NCI-H2171 treated with DMSO at 0.1 percent for 48 hours (cell line): Measurements from ENCODE around the gene ITGB5.
"Not testable (repeated sequence)": the region's sequence is repeated elsewhere in the genome, so short reads cannot be mapped to it uniquely, and the experiment has no call there.

Experiments used
- DNase-seq: peaks from one replicate; lab custom pipeline; 2025; lab: John Stamatoyannopoulos, UW

Gene ITGB5

GRCh38 chr3:124834723-124835718, 52.1 kb downstream of the ITGB5 start:
- peak; percentile 100 for DNase-seq

- DNase-seq: no peak
Measured at GRCh38 chr3:124833710-124834332, 53.3 kb downstream of the ITGB5 start.

- DNase-seq: no peak
Measured at GRCh38 chr3:124832782-124833709, 54.1 kb downstream of the ITGB5 start.

- no peak for DNase-seq
Measured at GRCh38 chr3:124831628-124832199, 55.5 kb downstream of the ITGB5 start.

- DNase-seq: no peak
Measured at GRCh38 chr3:124829819-124830554, 57.2 kb downstream of the ITGB5 start.

GRCh38 chr3:124829178-124829818, 57.9 kb downstream of the ITGB5 start:
- DNase-seq: no peak

GRCh38 chr3:124827476-124828206, 59.5 kb downstream of the ITGB5 start:
- DNase-seq: not testable (repeated sequence)

- DNase-seq: no peak
Measured at GRCh38 chr3:124826703-124827102, 60.5 kb downstream of the ITGB5 start.

- DNase-seq: no peak
Measured at GRCh38 chr3:124824286-124824915, 62.8 kb downstream of the ITGB5 start.

- DNase-seq: no peak
Measured at GRCh38 chr3:124823648-124824047, 63.5 kb downstream of the ITGB5 start.

- no peak for DNase-seq
Measured at GRCh38 chr3:124823206-124823605, 64.0 kb downstream of the ITGB5 start.

GRCh38 chr3:124821356-124821755, 65.8 kb downstream of the ITGB5 start:
- DNase-seq: no peak

GRCh38 chr3:124818398-124819091, 68.6 kb downstream of the ITGB5 start:
- no peak for DNase-seq

GRCh38 chr3:124817079-124817478, 70.1 kb downstream of the ITGB5 start:
- DNase-seq: no peak

- DNase-seq: no peak
Measured at GRCh38 chr3:124816206-124816605, 71.0 kb downstream of the ITGB5 start.

- no peak for DNase-seq
Measured at GRCh38 chr3:124815781-124816180, 71.4 kb downstream of the ITGB5 start.

GRCh38 chr3:124814620-124815421, 72.3 kb downstream of the ITGB5 start:
- peak; percentile 11 for DNase-seq

GRCh38 chr3:124813541-124813940, 73.6 kb downstream of the ITGB5 start:
- no peak for DNase-seq
